Transverse colon (tissue), 4 donors: ENCODE data around the gene RBMXL2. TPM values are rescaled to one million over a fixed set of nuclear protein-coding genes. Genes with fewer than 3 reads are reported as not detected.

ENCODE experiments used
- DNase-seq: peaks from one replicate; pipeline ENCODE4 v3.0.0-alpha.2; 2019
- H3K27ac ChIP-seq, 4 donors: fragments of 200-600 bp; sonication (generic); 2 replicates each; pipeline ENCODE4 v1.5.1; 2016 to 2018; ENCODE audit warnings: inconsistent platforms in 4 of 4
- H3K27me3 ChIP-seq: fragments of 200-600 bp; sonication (generic); 2 replicates; pipeline ENCODE4 v1.5.1; 2017; ENCODE audit warnings: inconsistent platforms
- H3K36me3 ChIP-seq, 4 donors: fragments of 200-600 bp; sonication (generic); 2 replicates each; pipeline ENCODE4 v1.5.1; 2017 to 2019; ENCODE audit warnings: inconsistent platforms in 4 of 4
- H3K4me1 ChIP-seq, 4 donors: fragments of 200-600 bp; sonication (generic); 2 replicates each; pipeline ENCODE4 v1.5.1; 2017 to 2020; ENCODE audit warnings: inconsistent platforms in 4 of 4
- H3K4me3 ChIP-seq, 4 donors: fragments of 200-600 bp; sonication (generic); 1 replicate in 1 of 4; 2 replicates in 3 of 4; pipeline versions ENCODE4 v1.5.1 to v1.6.1; 2017 to 2019; ENCODE audit warnings: inconsistent platforms in 4 of 4
- H3K9me3 ChIP-seq, 2 donors: fragments of 200-600 bp; sonication (generic); 2 replicates each; pipeline ENCODE4 v1.5.1; 2017 to 2019; ENCODE audit warnings: inconsistent platforms in 2 of 2
- CTCF ChIP-seq, 5 experiments: fragments of 200-600 bp in 3 of 5; fragments of 450-650 bp in 2 of 5; sonication (generic) in 3 of 5; IDR thresholded peaks; 1 replicate in 2 of 5; 2 replicates in 3 of 5; pipeline ENCODE4 v1.5.1; 2016 to 2017; ENCODE audit warnings: antibody characterized with exemption in 5 of 5, inconsistent platforms in 3 of 5, mild to moderate bottlenecking in 2 of 5, moderate library complexity in 1 of 5
- EP300 ChIP-seq: sonication (generic); formaldehyde crosslinking; IDR thresholded peaks from one replicate; pipeline ENCODE4 v1.6.1; 2017; ENCODE audit warnings: antibody characterized with exemption, low read depth
- POLR2A ChIP-seq: fragments of 450-650 bp; IDR thresholded peaks from one replicate; pipeline ENCODE4 v1.6.1; 2016; ENCODE audit warnings: antibody characterized with exemption, mild to moderate bottlenecking, moderate library complexity
- POLR2AphosphoS5 ChIP-seq, 3 donors: sonication (generic); formaldehyde crosslinking; IDR thresholded peaks; one replicate each; pipeline ENCODE4 v1.6.1; 2016; ENCODE audit warnings: antibody characterized with exemption in 3 of 3
- WGBS, 2 donors: methylation state at CpG; one replicate each; pipeline ENCODE4 v1.1.5; 2018; ENCODE audit warnings: low coverage in 1 of 2; 5-methylcytosine and 5-hydroxymethylcytosine counted together
- in situ Hi-C, 4 donors: fragments of 200-750 bp; cut with MboI; loops; one replicate each; pipeline versions ENCODE4 v1.15.0 to v1.15.1; 2017; ENCODE audit warnings: low sequenced_read_pairs in 3 of 4, low pct_ligation_motif_present in 1 of 4, low pct_unique_long_range_greater_than_20kb in 1 of 4
- intact Hi-C: fragments of 100-400 bp; cut with DNase I; formaldehyde crosslinking; loops from one replicate; pipeline ENCODE4 v1.15.1; 2023; ENCODE audit warnings: low total_unique reads
- total RNA-seq, 4 donors: library from RNA; depleted of rRNA; stranded (reverse); fragments of >200 nt; gene quantifications; one replicate each; pipeline ENCODE4 v1.1.0, GENCODE V29; 2016

The RBMXL2 gene
- total RNA-seq, 4 donors from 2014 or later: 0.79 to 1.2 TPM; not detected in 2

DNA sequence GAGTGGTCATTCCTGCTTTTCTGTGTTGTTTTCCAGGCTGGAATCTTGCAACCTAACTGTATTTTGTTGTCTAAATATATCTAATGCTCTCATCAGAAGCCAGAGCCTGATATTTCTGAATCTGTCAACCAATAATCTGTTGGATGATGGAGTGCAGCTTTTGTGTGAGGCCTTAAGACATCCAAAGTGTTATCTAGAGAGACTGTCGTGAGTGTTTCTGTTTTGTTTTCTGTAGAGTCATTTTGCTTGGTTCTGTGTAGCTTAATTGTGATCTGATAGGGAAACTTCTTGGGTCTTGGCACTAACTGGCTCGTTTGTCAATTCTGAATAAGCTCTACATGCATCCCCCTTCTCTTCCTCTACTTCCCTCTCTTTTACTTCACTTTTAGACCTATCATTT lies 31.2 kb upstream of the RBMXL2 start:
- H3K27me3 ChIP-seq: no peaks in the 10 kb centered on the region
- H3K27ac ChIP-seq: no peak overlapping the region
- no peak for DNase-seq
- 32 to 51% methylated on average over 2 of the region's 2 CpGs for WGBS, 2 donors
- no peak overlapping the region for H3K4me3 ChIP-seq
- H3K9me3 ChIP-seq: no peaks in the 10 kb centered on the region
- intact Hi-C loops (no loop called here), in situ Hi-C loops (no loop called here)
- no peak for TF ChIP-seq POLR2AphosphoS5 (IDR thresholded peaks at IDR 0.05)
- no peak for TF ChIP-seq EP300
- no peak for TF ChIP-seq CTCF (IDR thresholded peaks at IDR 0.05)
- TF ChIP-seq POLR2A: no peak
- H3K4me1 ChIP-seq: no peaks in the 10 kb centered on the region
- no peaks in the 10 kb centered on the region for H3K36me3 ChIP-seq

DNA sequence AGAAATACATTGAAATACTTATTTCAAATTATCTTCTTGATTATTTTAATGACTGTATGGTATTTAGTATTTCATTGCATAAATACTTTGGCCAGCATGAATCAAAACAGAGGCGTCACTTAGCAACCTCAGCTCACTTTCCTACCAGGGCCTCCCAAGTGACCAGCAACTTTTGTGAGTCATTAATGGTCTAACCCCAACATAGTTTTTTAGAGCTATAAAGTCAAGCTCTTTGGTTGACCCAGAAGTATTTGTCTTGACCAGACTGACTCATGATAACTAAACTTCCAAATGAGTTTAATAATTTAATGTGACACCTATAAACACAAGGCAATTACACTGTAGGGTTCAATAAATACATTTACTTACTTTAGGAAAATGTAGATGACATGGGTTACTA lies 27.9 kb upstream of the RBMXL2 start:
- 67 to 70% methylated on average over 1 of the region's 1 CpG for WGBS, 2 donors
- H3K27ac ChIP-seq: no peak overlapping the region
- intact Hi-C loops: no loop called here
- H3K27me3 ChIP-seq: no peaks in the 10 kb centered on the region
- H3K36me3 ChIP-seq: no peaks in the 10 kb centered on the region
- in situ Hi-C loops: no loop called here
- H3K4me3 ChIP-seq: no peak overlapping the region
- DNase-seq: no peak
- TF ChIP-seq CTCF (IDR thresholded peaks at IDR 0.05): no peak
- no peak for TF ChIP-seq EP300
- TF ChIP-seq POLR2AphosphoS5 (IDR thresholded peaks at IDR 0.05): no peak
- TF ChIP-seq POLR2A: no peak
- no peaks in the 10 kb centered on the region for H3K9me3 ChIP-seq
- no peaks in the 10 kb centered on the region for H3K4me1 ChIP-seq

GRCh38 chr11:7062534-7062933 lies 26.3 kb upstream of the RBMXL2 start:
- no peak for DNase-seq
- in situ Hi-C loops: no loop called here
- no peaks in the 10 kb centered on the region for H3K9me3 ChIP-seq
- H3K36me3 ChIP-seq: no peaks in the 10 kb centered on the region
- intact Hi-C loops: no loop called here
- no peaks in the 10 kb centered on the region for H3K4me1 ChIP-seq
- TF ChIP-seq CTCF (IDR thresholded peaks at IDR 0.05) (no peak), EP300 (no peak), POLR2A (no peak), POLR2AphosphoS5 (IDR thresholded peaks at IDR 0.05) (no peak)
- H3K4me3 ChIP-seq: no peak overlapping the region
- no peaks in the 10 kb centered on the region for H3K27me3 ChIP-seq
- no peak overlapping the region for H3K27ac ChIP-seq
- WGBS, 2 donors: 90% methylated on average over 2 of the region's 2 CpGs

- in situ Hi-C loops (no loop called here), intact Hi-C loops (no loop called here)
- Histone ChIP-seq H3K4me1 (no peaks in the 10 kb centered on the region), H3K27ac (no peak overlapping the region), H3K36me3 (no peaks in the 10 kb centered on the region), H3K4me3 (no peak overlapping the region), H3K9me3 (no peaks in the 10 kb centered on the region), H3K27me3 (no peaks in the 10 kb centered on the region)
- TF ChIP-seq EP300 (no peak), CTCF (IDR thresholded peaks at IDR 0.05) (no peak), POLR2AphosphoS5 (IDR thresholded peaks at IDR 0.05) (no peak), POLR2A (no peak)
- no peak for DNase-seq
- WGBS, 2 donors: 17 to 46% methylated on average over 3 to 4 of the region's 4 CpGs
These were observed 16.3 kb upstream of the RBMXL2 start for GRCh38 chr11:7072401-7073028.
